Astrocyte (in vitro differentiated cells and primary cell): ENCODE measurements around the gene MLKL.

Experiments
- EZH2 ChIP-seq: IDR thresholded peaks from 2 replicates; pipeline ENCODE4 v1.6.1; 2012; ENCODE audit warnings: mild to moderate bottlenecking, low read length, inconsistent platforms; ENCODE audit not compliant: insufficient read depth
- TF ChIP-seq, protein P1 (sequence below): IDR thresholded peaks from 2 replicates; pipeline ENCODE4 v1.5.1; 2011; ENCODE audit warnings: low read depth, mild to moderate bottlenecking, inconsistent platforms, low read length, moderate library complexity; ENCODE audit not compliant: insufficient read depth

DNA sequence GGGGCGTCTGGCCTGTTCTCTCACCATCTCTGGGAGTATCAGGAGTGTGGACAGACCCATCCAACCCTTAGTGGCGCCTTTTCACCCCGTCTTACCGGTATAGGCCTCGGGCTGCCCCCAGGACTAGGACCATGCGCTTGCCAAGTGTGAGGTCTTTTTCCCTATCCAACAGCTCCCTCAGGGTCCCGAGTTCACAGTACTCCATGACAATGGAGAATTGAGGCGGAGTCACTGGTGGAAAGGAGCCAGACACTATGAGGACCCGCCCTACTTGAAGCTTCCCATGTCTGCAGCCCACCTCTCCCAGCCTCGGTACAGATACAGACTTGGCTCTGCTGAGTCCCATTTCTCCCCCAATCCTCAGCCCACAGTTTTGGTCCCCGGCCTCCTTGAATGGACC is 18.1 kb downstream of the MLKL start:
- TF ChIP-seq, protein P1, sequence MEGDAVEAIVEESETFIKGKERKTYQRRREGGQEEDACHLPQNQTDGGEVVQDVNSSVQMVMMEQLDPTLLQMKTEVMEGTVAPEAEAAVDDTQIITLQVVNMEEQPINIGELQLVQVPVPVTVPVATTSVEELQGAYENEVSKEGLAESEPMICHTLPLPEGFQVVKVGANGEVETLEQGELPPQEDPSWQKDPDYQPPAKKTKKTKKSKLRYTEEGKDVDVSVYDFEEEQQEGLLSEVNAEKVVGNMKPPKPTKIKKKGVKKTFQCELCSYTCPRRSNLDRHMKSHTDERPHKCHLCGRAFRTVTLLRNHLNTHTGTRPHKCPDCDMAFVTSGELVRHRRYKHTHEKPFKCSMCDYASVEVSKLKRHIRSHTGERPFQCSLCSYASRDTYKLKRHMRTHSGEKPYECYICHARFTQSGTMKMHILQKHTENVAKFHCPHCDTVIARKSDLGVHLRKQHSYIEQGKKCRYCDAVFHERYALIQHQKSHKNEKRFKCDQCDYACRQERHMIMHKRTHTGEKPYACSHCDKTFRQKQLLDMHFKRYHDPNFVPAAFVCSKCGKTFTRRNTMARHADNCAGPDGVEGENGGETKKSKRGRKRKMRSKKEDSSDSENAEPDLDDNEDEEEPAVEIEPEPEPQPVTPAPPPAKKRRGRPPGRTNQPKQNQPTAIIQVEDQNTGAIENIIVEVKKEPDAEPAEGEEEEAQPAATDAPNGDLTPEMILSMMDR, result no peak
- no peak for TF ChIP-seq EZH2
